ENCODE results near the gene S100A12. TPM values are rescaled to one million over a fixed set of nuclear protein-coding genes. Genes with fewer than 3 reads are reported as not detected.
"Not testable (repeated sequence)": the region's sequence is repeated elsewhere in the genome, so short reads cannot be mapped to it uniquely, and the experiment has no call there.

S100A12 gene
- total RNA-seq, 1 donor from 2014 or later: 23.0 TPM

DNA sequence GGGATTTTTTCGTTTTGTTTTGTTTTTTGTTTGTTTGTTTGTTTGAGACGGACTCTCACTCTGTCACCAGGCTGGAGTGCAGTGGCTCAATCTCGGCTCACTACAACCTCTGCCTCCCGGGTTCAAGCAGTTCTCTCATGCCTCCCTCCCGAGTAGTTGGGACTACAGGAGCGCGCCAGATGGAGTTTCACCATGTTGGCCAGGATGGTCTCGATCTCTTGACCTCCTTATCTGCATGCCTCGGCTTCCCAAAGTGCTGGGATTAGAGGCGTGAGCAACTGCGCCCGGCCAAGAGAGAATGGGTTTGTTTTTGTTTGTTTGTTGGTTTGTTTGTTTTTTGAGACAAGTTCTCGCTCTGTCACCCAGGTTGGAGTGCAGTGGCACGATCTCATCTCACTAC is 28.4 kb downstream of the S100A12 start:
- H3K27ac ChIP-seq (ENCODE audit: low read depth, low read length); H3K9ac ChIP-seq (ENCODE audit: low read depth in 1 of 3, low read length in 3 of 3); H3K9me3 ChIP-seq (ENCODE audit: control insufficient read depth in 3 of 3, low read length in 3 of 3); H3K4me3 ChIP-seq (ENCODE audit: low read length in 3 of 3); H3K4me1 ChIP-seq (ENCODE audit: control insufficient read depth in 3 of 3, insufficient read depth in 3 of 3, low read length in 3 of 3); H3K36me3 ChIP-seq (ENCODE audit: control insufficient read depth in 3 of 3, insufficient read depth in 3 of 3, low read length in 3 of 3): not testable (repeated sequence)
- H3K27me3 ChIP-seq (ENCODE audit: control insufficient read depth in 3 of 3, insufficient read depth in 3 of 3, low read length in 3 of 3): peaks cover 37 to 54% (median 50%) of the 10 kb centered on the region in 3 donors

DNA sequence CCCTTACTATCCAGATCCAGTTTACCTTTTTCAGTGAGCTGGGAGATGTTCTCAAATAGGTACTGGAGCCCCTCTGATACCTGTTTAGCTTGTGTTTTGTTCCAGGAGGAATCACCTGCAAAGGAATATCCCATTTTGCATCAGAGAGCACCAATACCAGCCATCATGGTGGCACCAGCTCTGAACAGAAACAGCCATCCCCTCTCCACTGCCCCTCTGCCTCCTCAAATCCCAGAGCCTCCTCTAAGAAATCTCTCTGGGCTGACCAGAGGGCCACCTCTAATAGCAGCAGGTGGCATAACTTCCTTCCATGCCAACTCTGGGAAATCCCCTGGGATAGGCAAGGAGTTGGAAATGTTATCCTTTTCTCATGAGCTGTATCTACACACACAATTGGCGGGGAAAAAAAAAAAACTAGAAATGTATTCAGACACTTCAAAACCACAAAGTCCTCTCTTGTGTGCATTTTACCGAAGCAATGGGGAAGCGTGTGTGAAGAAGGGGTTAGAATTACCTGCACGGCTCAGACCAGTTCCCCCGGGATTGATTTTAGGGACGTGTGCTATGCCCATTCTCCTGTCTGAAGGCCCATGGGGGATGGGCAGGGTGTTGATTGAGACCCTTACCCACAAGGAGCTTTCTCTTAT is 29.2 kb downstream of the S100A12 start:
- Histone ChIP-seq H3K4me3 (ENCODE audit: low read length in 3 of 3) (no peak overlapping the region), H3K9me3 (ENCODE audit: control insufficient read depth in 3 of 3, low read length in 3 of 3) (no peaks in the 10 kb centered on the region), H3K27ac (ENCODE audit: low read depth, low read length) (no peak overlapping the region), H3K36me3 (ENCODE audit: control insufficient read depth in 3 of 3, insufficient read depth in 3 of 3, low read length in 3 of 3) (no peaks in the 10 kb centered on the region), H3K4me1 (ENCODE audit: control insufficient read depth in 3 of 3, insufficient read depth in 3 of 3, low read length in 3 of 3) (no peaks in the 10 kb centered on the region), H3K9ac (ENCODE audit: low read depth in 1 of 3, low read length in 3 of 3) (no peak overlapping the region), H3K27me3 (ENCODE audit: control insufficient read depth in 3 of 3, insufficient read depth in 3 of 3, low read length in 3 of 3) (peaks cover 34 to 58% (median 50%) of the 10 kb centered on the region in 3 donors)

DNA sequence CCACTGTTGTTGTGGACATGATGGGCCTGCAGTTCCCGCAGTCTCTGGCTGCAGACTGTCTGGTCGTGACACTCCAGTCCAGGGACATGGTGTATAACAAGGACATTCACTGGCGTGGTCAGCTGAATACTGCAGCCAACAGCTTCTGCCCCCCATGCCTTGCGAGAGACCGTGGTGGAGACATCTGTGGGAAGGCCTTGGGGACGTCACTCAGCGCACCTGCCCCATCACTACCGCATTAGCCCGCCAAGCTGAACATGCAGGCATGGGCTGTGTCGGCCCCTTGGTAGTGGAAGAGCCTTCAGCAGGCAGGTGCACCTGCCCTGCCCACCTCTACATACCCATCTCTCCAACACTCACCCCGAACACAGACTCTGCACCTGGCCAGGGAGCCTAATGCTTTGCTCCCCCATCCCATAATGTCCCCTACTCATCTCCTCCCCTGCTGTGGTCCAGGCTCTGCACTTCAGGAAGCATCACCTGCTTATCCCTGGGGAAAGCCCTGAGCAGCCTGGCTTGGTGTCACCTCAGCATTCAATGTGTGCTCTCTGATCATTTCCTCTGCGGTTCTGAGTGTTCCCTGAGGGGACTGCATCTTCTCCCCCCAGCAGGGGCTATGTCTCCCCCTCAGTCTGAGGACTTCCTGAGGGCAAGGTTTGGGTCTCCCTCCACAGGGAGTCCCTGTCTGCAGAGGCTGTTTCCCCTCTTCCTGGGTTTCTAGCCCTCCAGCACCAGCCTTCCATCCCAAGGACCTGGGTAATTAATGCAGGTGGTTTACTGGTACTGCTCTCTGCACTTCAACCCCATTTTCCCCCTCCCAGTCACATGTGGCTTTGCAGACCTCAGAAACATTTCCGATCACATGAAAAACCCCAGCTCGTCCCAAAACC is 30.0 kb downstream of the S100A12 start:
- Histone ChIP-seq H3K9me3 (ENCODE audit: control insufficient read depth in 3 of 3, low read length in 3 of 3) (no peaks in the 10 kb centered on the region), H3K27me3 (ENCODE audit: control insufficient read depth in 3 of 3, insufficient read depth in 3 of 3, low read length in 3 of 3) (peaks cover 31 to 52% (median 50%) of the 10 kb centered on the region in 3 donors), H3K27ac (ENCODE audit: low read depth, low read length) (no peak overlapping the region), H3K4me1 (ENCODE audit: control insufficient read depth in 3 of 3, insufficient read depth in 3 of 3, low read length in 3 of 3) (no peaks in the 10 kb centered on the region), H3K9ac (ENCODE audit: low read depth in 1 of 3, low read length in 3 of 3) (no peak overlapping the region), H3K36me3 (ENCODE audit: control insufficient read depth in 3 of 3, insufficient read depth in 3 of 3, low read length in 3 of 3) (no peaks in the 10 kb centered on the region), H3K4me3 (ENCODE audit: low read length in 3 of 3) (no peak overlapping the region)

DNA sequence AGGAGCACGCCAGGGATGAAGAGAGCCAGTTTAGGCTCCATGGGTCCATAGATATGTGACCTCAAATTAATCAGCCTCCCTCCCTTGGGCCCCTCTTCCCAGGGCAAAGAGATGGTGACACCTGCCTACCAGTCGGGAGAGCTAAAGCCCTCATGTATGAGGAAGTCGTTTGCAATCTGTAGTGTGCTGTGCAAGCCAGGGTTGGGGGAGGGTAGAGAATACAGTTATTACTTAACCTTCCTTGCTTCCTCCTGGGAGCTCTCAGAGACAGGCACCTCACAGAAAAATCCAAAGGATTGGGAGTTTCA is 30.7 kb downstream of the S100A12 start:
- H3K27me3 ChIP-seq (ENCODE audit: control insufficient read depth in 3 of 3, insufficient read depth in 3 of 3, low read length in 3 of 3): peaks cover 29 to 55% (median 49%) of the 10 kb centered on the region in 3 donors
- no peak overlapping the region for H3K4me3 ChIP-seq (ENCODE audit: low read length in 3 of 3)
- no peaks in the 10 kb centered on the region for H3K4me1 ChIP-seq (ENCODE audit: control insufficient read depth in 3 of 3, insufficient read depth in 3 of 3, low read length in 3 of 3)

DNA sequence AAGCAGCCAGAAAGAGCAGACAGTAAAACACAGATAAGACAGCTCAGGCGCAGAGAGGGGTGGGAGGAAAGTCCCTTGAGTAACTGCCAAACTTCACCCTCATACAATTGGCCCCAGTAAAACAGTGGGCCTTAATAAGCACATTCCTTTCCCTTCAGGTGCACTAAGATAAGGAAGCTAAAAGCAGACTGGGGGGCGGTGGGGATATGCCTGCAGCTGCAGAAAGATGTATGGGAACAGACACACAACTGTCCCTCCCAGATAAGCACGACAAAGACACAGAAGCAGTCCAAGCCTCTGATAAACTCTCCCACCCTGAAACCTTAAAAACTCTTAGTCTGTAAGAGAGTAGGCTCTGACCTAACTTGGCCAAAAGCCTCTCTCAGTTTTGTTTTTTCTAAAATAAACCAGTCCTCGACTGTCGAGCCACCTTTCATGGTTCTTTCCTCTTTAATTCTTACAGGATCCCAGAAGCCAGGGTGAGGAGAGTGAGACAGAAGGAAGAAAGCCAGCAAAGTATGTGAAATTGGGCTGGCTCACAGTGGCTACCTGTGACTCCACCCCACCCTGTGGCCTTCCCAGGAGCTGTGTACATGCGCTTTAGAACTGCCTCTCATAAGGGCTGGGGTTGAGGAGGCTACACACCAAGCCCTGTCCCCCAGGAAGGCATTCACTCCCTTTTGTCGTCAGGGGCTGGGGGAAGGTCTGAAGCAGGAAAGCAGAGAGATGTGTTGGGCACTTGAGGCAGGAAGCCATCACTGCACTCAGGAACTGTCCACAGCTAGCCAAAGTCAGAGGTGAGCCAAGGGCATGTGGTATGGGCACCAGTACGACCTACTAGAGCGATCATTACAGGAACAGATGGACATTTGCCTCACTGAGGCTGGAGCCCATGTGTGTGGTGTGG is 31.4 kb downstream of the S100A12 start:
- H3K27ac ChIP-seq (ENCODE audit: low read depth, low read length): no peak overlapping the region
- no peak overlapping the region for H3K9ac ChIP-seq (ENCODE audit: low read depth in 1 of 3, low read length in 3 of 3)
- H3K4me3 ChIP-seq (ENCODE audit: low read length in 3 of 3): no peak overlapping the region
- no peaks in the 10 kb centered on the region for H3K9me3 ChIP-seq (ENCODE audit: control insufficient read depth in 3 of 3, low read length in 3 of 3)
- H3K36me3 ChIP-seq (ENCODE audit: control insufficient read depth in 3 of 3, insufficient read depth in 3 of 3, low read length in 3 of 3): no peaks in the 10 kb centered on the region
- peaks cover 23 to 50% (median 42%) of the 10 kb centered on the region in 3 donors for H3K27me3 ChIP-seq (ENCODE audit: control insufficient read depth in 3 of 3, insufficient read depth in 3 of 3, low read length in 3 of 3)
- no peaks in the 10 kb centered on the region for H3K4me1 ChIP-seq (ENCODE audit: control insufficient read depth in 3 of 3, insufficient read depth in 3 of 3, low read length in 3 of 3)

More for the DNA sequence above, 30.7 kb downstream of the S100A12 start:
- Histone ChIP-seq H3K9me3 (ENCODE audit: control insufficient read depth in 3 of 3, low read length in 3 of 3) (no peaks in the 10 kb centered on the region), H3K36me3 (ENCODE audit: control insufficient read depth in 3 of 3, insufficient read depth in 3 of 3, low read length in 3 of 3) (no peaks in the 10 kb centered on the region), H3K9ac (ENCODE audit: low read depth in 1 of 3, low read length in 3 of 3) (no peak overlapping the region), H3K27ac (ENCODE audit: low read depth, low read length) (no peak overlapping the region)

DNA sequence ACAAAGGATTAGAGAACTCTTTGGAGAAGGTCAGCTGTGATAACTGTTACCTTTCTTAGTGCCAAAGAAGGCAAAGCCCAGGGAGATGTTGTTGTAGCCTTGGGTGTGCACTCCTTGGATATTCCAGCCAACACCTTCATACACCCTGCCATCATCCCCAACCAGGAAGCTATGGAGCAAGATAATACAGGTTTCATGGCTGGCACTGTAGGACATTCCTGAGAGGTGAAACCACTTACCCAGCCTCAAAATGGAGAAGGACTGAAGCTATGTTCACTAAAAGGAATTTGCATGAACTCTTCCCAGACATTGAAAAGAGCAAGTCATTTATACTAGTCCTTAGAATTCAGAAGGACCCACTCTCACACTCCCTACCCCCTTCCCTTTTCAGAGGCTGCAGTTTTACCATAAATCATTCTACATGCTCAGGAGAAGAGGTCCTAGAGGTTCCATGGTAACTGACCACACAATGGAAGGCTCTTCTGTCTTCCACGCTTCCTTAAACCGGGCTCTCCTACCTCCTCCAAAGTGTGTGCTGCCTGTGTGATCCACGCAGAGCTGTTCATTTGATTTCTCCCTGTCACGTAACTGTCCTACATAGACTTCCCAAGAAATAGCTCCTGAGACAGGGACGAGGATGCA is 32.3 kb downstream of the S100A12 start:
- no peaks in the 10 kb centered on the region for H3K4me1 ChIP-seq (ENCODE audit: control insufficient read depth in 3 of 3, insufficient read depth in 3 of 3, low read length in 3 of 3)
- H3K36me3 ChIP-seq (ENCODE audit: control insufficient read depth in 3 of 3, insufficient read depth in 3 of 3, low read length in 3 of 3): no peaks in the 10 kb centered on the region
- peaks cover 20 to 41% (median 37%) of the 10 kb centered on the region in 3 donors for H3K27me3 ChIP-seq (ENCODE audit: control insufficient read depth in 3 of 3, insufficient read depth in 3 of 3, low read length in 3 of 3)
- H3K27ac ChIP-seq (ENCODE audit: low read depth, low read length): no peak overlapping the region
- H3K4me3 ChIP-seq (ENCODE audit: low read length in 3 of 3): no peak overlapping the region
- H3K9ac ChIP-seq (ENCODE audit: low read depth in 1 of 3, low read length in 3 of 3): no peak overlapping the region
- H3K9me3 ChIP-seq (ENCODE audit: control insufficient read depth in 3 of 3, low read length in 3 of 3): no peaks in the 10 kb centered on the region

DNA sequence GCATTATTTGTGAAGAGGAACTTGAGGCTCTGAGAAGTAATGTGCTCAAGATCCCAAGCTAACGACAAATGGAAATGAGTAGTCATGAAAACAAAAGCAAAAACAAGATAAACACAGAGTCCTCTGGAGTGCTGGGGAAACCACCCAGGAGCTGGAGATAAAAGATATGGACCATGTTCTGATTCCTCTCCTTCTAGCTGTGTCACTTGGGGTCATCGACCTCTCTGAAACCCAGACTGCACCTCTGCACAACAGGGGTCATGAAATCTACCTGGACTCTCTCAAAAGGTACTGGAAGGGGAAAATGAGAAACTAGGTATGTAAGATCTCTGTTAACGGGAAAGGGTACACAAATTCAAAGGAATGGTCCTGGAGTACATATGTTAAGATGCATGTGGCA is 33.2 kb downstream of the S100A12 start:
- peaks cover 20 to 39% (median 32%) of the 10 kb centered on the region in 3 donors for H3K27me3 ChIP-seq (ENCODE audit: control insufficient read depth in 3 of 3, insufficient read depth in 3 of 3, low read length in 3 of 3)
- no peak overlapping the region for H3K9ac ChIP-seq (ENCODE audit: low read depth in 1 of 3, low read length in 3 of 3)
- H3K27ac ChIP-seq (ENCODE audit: low read depth, low read length): no peak overlapping the region
- no peaks in the 10 kb centered on the region for H3K9me3 ChIP-seq (ENCODE audit: control insufficient read depth in 3 of 3, low read length in 3 of 3)
- no peaks in the 10 kb centered on the region for H3K4me1 ChIP-seq (ENCODE audit: control insufficient read depth in 3 of 3, insufficient read depth in 3 of 3, low read length in 3 of 3)
- no peaks in the 10 kb centered on the region for H3K36me3 ChIP-seq (ENCODE audit: control insufficient read depth in 3 of 3, insufficient read depth in 3 of 3, low read length in 3 of 3)
- H3K4me3 ChIP-seq (ENCODE audit: low read length in 3 of 3): no peak overlapping the region

DNA sequence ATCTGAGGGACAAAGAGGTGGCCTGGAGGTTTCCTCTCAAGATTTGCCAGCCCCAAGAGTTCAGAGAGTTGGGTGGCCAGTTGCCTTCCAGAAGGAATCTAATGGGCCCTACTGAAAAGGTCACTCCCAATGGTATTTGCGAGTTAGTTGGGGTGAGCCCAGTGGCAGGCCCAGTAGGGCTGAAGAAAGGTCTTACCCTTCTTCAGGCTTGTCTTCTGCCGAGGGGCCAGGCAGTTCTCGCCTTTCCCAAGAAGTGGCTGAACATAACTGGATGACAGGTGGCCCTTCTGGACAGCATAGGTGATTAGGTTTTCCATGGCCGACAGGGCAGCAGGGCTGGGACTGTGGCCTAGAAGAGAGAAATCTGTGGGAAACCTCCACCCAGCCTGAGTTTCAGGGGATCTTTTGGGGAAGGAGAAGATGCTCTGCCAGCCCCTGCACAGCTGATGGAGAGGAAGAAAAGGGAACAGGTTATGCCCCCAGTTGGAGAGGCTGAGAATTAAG is 33.9 kb downstream of the S100A12 start:
- Histone ChIP-seq H3K36me3 (ENCODE audit: control insufficient read depth in 3 of 3, insufficient read depth in 3 of 3, low read length in 3 of 3) (no peaks in the 10 kb centered on the region), H3K27ac (ENCODE audit: low read depth, low read length) (no peak overlapping the region), H3K9ac (ENCODE audit: low read depth in 1 of 3, low read length in 3 of 3) (no peak overlapping the region), H3K4me3 (ENCODE audit: low read length in 3 of 3) (no peak overlapping the region), H3K9me3 (ENCODE audit: control insufficient read depth in 3 of 3, low read length in 3 of 3) (no peaks in the 10 kb centered on the region), H3K4me1 (ENCODE audit: control insufficient read depth in 3 of 3, insufficient read depth in 3 of 3, low read length in 3 of 3) (no peaks in the 10 kb centered on the region), H3K27me3 (ENCODE audit: control insufficient read depth in 3 of 3, insufficient read depth in 3 of 3, low read length in 3 of 3) (peaks cover 17 to 37% (median 29%) of the 10 kb centered on the region in 3 donors)

DNA sequence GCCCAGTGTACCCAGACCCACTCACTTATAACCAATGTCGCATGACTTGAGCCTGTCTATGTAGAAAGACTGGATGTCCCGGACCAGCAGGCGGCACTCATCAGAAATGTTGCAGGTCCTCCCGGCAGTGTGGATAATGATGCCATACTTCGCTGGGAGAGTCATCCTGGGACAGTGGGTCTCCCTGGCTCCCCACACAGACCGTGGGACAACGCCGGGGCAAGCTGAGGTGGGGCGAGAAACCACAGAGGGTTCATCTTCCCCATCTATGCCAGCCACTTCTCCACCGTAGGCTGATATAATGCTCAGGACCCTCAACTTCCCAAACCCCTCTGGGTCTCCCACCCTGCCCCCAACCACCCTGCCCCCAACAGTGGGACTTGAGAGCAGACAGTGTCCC is 35.1 kb downstream of the S100A12 start:
- Histone ChIP-seq H3K27me3 (ENCODE audit: control insufficient read depth in 3 of 3, insufficient read depth in 3 of 3, low read length in 3 of 3) (peaks cover 7 to 27% (median 18%) of the 10 kb centered on the region in 3 donors), H3K9me3 (ENCODE audit: control insufficient read depth in 3 of 3, low read length in 3 of 3) (no peaks in the 10 kb centered on the region), H3K27ac (ENCODE audit: low read depth, low read length) (no peak overlapping the region), H3K36me3 (ENCODE audit: control insufficient read depth in 3 of 3, insufficient read depth in 3 of 3, low read length in 3 of 3) (no peaks in the 10 kb centered on the region), H3K4me3 (ENCODE audit: low read length in 3 of 3) (no peak overlapping the region), H3K4me1 (ENCODE audit: control insufficient read depth in 3 of 3, insufficient read depth in 3 of 3, low read length in 3 of 3) (no peaks in the 10 kb centered on the region), H3K9ac (ENCODE audit: low read depth in 1 of 3, low read length in 3 of 3) (no peak overlapping the region)

Data from skeletal muscle tissue (tissue), 4 donors.